GM12878 (cell line): ENCODE results near the gene ZSWIM6. TPM values are rescaled to one million over a fixed set of nuclear protein-coding genes. Genes with fewer than 3 reads are reported as not detected.

Experiments used
- ATAC-seq: fragments of 200-7000 bp; cut with Tn5 transposase; 3 replicates; pipeline ENCODE4 v1.9.1; 2020; ENCODE audit warnings: mild to moderate bottlenecking, moderate library complexity
- BruUV-seq: library from RNA; stranded (reverse); fragments of 400-500 nt; replicated peaks from 2 replicates; lab custom pipeline; 2021; lab: Mats Ljungman, UMichigan
- CTCF ChIA-PET: fragments of 300-600 bp; sonication (Branson Sonifier 250); formaldehyde crosslinking; extraction: SDS; loops from one replicate; lab custom pipeline; 2021; ENCODE audit warnings: inconsistent platforms; lab: Yijun Ruan, JAX
- POLR2A ChIA-PET: fragments of 350-600 bp; formaldehyde crosslinking; extraction: SDS; loops from one replicate; lab custom pipeline; 2021; ENCODE audit warnings: inconsistent platforms; lab: Charles Lee
- RAD21 ChIA-PET: fragments of 300-600 bp; sonication (Branson Sonifier 250); formaldehyde crosslinking; loops from one replicate; lab custom pipeline; 2023; ENCODE audit warnings: antibody characterized with exemption; ENCODE audit not compliant: unreplicated experiment; lab: Charles Lee
- SMC1A ChIA-PET: fragments of 300-600 bp; sonication (Branson Sonifier 250); formaldehyde crosslinking; loops from one replicate; lab custom pipeline; 2023; ENCODE audit not compliant: unreplicated experiment, uncharacterized antibody; lab: Charles Lee
- DNase-seq: peaks from one replicate; pipeline ENCODE4 v3.0.0-alpha.2; 2011; ENCODE audit warnings: low read depth, low spot score
- FAIRE-seq: peaks from 3 replicates; lab custom pipeline; 2011; peaks lifted over from hg19 to GRCh38; lab: Jason Lieb, UNC
- H2AFZ ChIP-seq: 2 replicates; pipeline ENCODE4 v1.6.0; 2011; ENCODE audit warnings: low read depth, low read length, control low read depth; ENCODE audit not compliant: control insufficient read depth
- H3K27ac ChIP-seq: 2 replicates; pipeline ENCODE4 v1.5.1; 2011; ENCODE audit warnings: control low read depth; ENCODE audit not compliant: control insufficient read depth, insufficient read depth
- H3K27me3 ChIP-seq, 2 experiments: replicated peaks in 1 of 2; 2 replicates each; pipeline versions ENCODE4 v1.6.0 to v1.6.1; 2011; ENCODE audit warnings: low read length in 1 of 2; ENCODE audit not compliant: control insufficient read depth in 2 of 2, insufficient read depth in 2 of 2
- H3K36me3 ChIP-seq, 2 experiments: 2 replicates each; pipeline ENCODE4 v1.5.1; 2011; ENCODE audit warnings: low read length in 1 of 2; ENCODE audit not compliant: control insufficient read depth in 2 of 2, insufficient read depth in 2 of 2
- H3K4me1 ChIP-seq: 2 replicates; pipeline ENCODE4 v1.6.1; 2011; ENCODE audit warnings: mild to moderate bottlenecking, low read length, moderate library complexity, mixed read lengths; ENCODE audit not compliant: control insufficient read depth, insufficient read depth
- H3K4me2 ChIP-seq: 2 replicates; pipeline ENCODE4 v1.6.0; 2011; ENCODE audit warnings: control low read depth; ENCODE audit not compliant: control insufficient read depth, insufficient read depth
- H3K4me3 ChIP-seq: fragments of 200-600 bp; sonication (generic); 2 replicates; pipeline ENCODE4 v1.5.1; 2016
- H3K79me2 ChIP-seq: 2 replicates; pipeline ENCODE4 v1.6.0; 2011; ENCODE audit warnings: low read length; ENCODE audit not compliant: control insufficient read depth, insufficient read depth
- H3K9ac ChIP-seq: 2 replicates; pipeline ENCODE4 v1.8.0; 2011; ENCODE audit warnings: low read length, control low read depth, mixed read lengths; ENCODE audit not compliant: control insufficient read depth, insufficient read depth
- H3K9me3 ChIP-seq: replicated peaks from 3 replicates; pipeline ENCODE4 v1.5.1; 2011; ENCODE audit warnings: mild to moderate bottlenecking, low read length; ENCODE audit not compliant: control insufficient read depth, insufficient read depth
- H4K20me1 ChIP-seq: 2 replicates; pipeline ENCODE4 v1.6.0; 2011; ENCODE audit not compliant: control insufficient read depth, insufficient read depth
- ASH2L ChIP-seq: fragments of 300-600, 200-600 bp; sonication (generic); IDR thresholded peaks from 2 replicates; pipeline ENCODE4 v1.6.1; 2017; ENCODE audit warnings: low read depth, mild to moderate bottlenecking, borderline replicate concordance
- BACH1 ChIP-seq: fragments of 450-650 bp; IDR thresholded peaks from 2 replicates; pipeline ENCODE4 v1.6.1; 2017; ENCODE audit warnings: mild to moderate bottlenecking, borderline replicate concordance
- EP300 ChIP-seq, 2 experiments: fragments of 150-350 bp in 1 of 2; IDR thresholded peaks; 2 replicates each; pipeline ENCODE4 v1.6.1; 2011 to 2012; ENCODE audit warnings: low read depth in 2 of 2, low read length in 2 of 2, borderline replicate concordance in 1 of 2, improper control_type of control experiment in 1 of 2, inconsistent platforms in 1 of 2; ENCODE audit not compliant: control insufficient read depth in 1 of 2
- IRF4 ChIP-seq: IDR thresholded peaks from 2 replicates; pipeline ENCODE4 v1.6.1; 2011; ENCODE audit warnings: low read depth, low read length
- NR2C1 ChIP-seq: fragments of 450-650 bp; IDR thresholded peaks from 2 replicates; pipeline ENCODE4 v1.6.1; 2017; ENCODE audit warnings: antibody characterized with exemption, mild to moderate bottlenecking, moderate library complexity
- PML ChIP-seq: IDR thresholded peaks from 2 replicates; pipeline ENCODE4 v1.6.1; 2012; ENCODE audit warnings: low read length, inconsistent platforms
- RUNX3 ChIP-seq: IDR thresholded peaks from 2 replicates; pipeline ENCODE4 v1.6.1; 2012; ENCODE audit warnings: low read length, inconsistent platforms
- ZBED1 ChIP-seq: IDR thresholded peaks from 2 replicates; pipeline ENCODE4 v1.6.1; 2016; ENCODE audit warnings: borderline replicate concordance
- ZSCAN29 ChIP-seq: fragments of 450-650 bp; IDR thresholded peaks from 2 replicates; pipeline ENCODE4 v1.6.1; 2017; ENCODE audit warnings: mild to moderate bottlenecking, moderate library complexity
- WGBS: methylation state at CpG from one replicate; pipeline ENCODE4 v1.1.6; 2016; ENCODE audit warnings: low lambda C conversion rate; ENCODE audit not compliant: insufficient replicate concordance, insufficient coverage; ENCODE audit errors: missing lambda C conversion rate; 5-methylcytosine and 5-hydroxymethylcytosine counted together
- in situ Hi-C: fragments of 300-500 bp; cut with MboI; formaldehyde crosslinking; loops from 9 replicates; pipeline ENCODE4 v1.14.3; 2018; ENCODE audit warnings: mixed read lengths
- intact Hi-C: fragments of 100-400 bp; cut with micrococcal nuclease; formaldehyde crosslinking; loops from one replicate; pipeline ENCODE4 v1.14.2; 2022; ENCODE audit not compliant: unreplicated experiment
- polyA plus RNA-seq, 11 experiments: library from polyadenylated mRNA; depleted of rRNA in 4 of 11; unstranded in 6 of 11; stranded (reverse) in 5 of 11; fragments of >200 nt; fragmentation: Nextera tagmentation in 4 of 11; fragmentation: Illumina TruSeq in 1 of 11; extraction: Ambion mirVana in 4 of 11; extraction: Trizol in 1 of 11; gene quantifications; 1 replicate in 1 of 11; 2 replicates in 10 of 11; pipeline versions ENCODE4 v1.2.1 to v1.2.3, GENCODE V29; 2011 to 2016; ENCODE audit warnings: inconsistent platforms in 2 of 11, missing spikeins in 2 of 11, low read depth in 1 of 11
- total RNA-seq, 4 experiments: library from RNA; depleted of rRNA in 3 of 4; stranded (reverse); fragments of >200 nt in 3 of 4; fragmentation: Illumina TruSeq in 1 of 4; extraction: Trizol in 1 of 4; gene quantifications; 2 replicates each; pipeline versions ENCODE4 v1.2.1 to v1.2.3, GENCODE V29; 2013 to 2021
- TF ChIP-seq, protein P1 (sequence below): IDR thresholded peaks from 2 replicates; pipeline ENCODE4 v1.6.1; 2012; ENCODE audit warnings: low read depth, low read length, improper control_type of control experiment
- TF ChIP-seq, protein P2 (sequence below): IDR thresholded peaks from 2 replicates; pipeline ENCODE4 v1.6.1; 2012; ENCODE audit warnings: improper control_type of control experiment, low read depth, low read length; ENCODE audit not compliant: insufficient replicate concordance

Gene ZSWIM6
- total and polyA plus RNA-seq, 10 of the 15 experiments (the other 5 are each of a cell fraction or from before 2014, with no cell fraction given) = 0.53 to 6.2 (median 3.4) TPM

- H3K4me3 ChIP-seq = no peak overlapping the region
- WGBS = 40% methylated on average over 4 of the region's 4 CpGs
- in situ Hi-C loops (no loop called here), intact Hi-C loops (no loop called here)
- POLR2A ChIA-PET = no interaction called here
- no peaks in the 10 kb centered on the region for H3K27me3 ChIP-seq
- SMC1A ChIA-PET = interaction anchor here (1.2 kb wide), 1 partner anchor 10 kb away, joined by 5 read pairs; no protein-coding TSS in a partner anchor
- H3K27ac ChIP-seq = no peak overlapping the region
- RAD21 ChIA-PET = no interaction called here
- H3K79me2 ChIP-seq = no peaks in the 10 kb centered on the region
- H3K36me3 ChIP-seq = no peaks in the 10 kb centered on the region
- TF ChIP-seq BACH1 = no peak
- TF ChIP-seq, protein P1, sequence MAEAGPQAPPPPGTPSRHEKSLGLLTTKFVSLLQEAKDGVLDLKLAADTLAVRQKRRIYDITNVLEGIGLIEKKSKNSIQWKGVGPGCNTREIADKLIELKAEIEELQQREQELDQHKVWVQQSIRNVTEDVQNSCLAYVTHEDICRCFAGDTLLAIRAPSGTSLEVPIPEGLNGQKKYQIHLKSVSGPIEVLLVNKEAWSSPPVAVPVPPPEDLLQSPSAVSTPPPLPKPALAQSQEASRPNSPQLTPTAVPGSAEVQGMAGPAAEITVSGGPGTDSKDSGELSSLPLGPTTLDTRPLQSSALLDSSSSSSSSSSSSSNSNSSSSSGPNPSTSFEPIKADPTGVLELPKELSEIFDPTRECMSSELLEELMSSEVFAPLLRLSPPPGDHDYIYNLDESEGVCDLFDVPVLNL = no peak
- TF ChIP-seq ASH2L = no peak
- TF ChIP-seq, protein P2, sequence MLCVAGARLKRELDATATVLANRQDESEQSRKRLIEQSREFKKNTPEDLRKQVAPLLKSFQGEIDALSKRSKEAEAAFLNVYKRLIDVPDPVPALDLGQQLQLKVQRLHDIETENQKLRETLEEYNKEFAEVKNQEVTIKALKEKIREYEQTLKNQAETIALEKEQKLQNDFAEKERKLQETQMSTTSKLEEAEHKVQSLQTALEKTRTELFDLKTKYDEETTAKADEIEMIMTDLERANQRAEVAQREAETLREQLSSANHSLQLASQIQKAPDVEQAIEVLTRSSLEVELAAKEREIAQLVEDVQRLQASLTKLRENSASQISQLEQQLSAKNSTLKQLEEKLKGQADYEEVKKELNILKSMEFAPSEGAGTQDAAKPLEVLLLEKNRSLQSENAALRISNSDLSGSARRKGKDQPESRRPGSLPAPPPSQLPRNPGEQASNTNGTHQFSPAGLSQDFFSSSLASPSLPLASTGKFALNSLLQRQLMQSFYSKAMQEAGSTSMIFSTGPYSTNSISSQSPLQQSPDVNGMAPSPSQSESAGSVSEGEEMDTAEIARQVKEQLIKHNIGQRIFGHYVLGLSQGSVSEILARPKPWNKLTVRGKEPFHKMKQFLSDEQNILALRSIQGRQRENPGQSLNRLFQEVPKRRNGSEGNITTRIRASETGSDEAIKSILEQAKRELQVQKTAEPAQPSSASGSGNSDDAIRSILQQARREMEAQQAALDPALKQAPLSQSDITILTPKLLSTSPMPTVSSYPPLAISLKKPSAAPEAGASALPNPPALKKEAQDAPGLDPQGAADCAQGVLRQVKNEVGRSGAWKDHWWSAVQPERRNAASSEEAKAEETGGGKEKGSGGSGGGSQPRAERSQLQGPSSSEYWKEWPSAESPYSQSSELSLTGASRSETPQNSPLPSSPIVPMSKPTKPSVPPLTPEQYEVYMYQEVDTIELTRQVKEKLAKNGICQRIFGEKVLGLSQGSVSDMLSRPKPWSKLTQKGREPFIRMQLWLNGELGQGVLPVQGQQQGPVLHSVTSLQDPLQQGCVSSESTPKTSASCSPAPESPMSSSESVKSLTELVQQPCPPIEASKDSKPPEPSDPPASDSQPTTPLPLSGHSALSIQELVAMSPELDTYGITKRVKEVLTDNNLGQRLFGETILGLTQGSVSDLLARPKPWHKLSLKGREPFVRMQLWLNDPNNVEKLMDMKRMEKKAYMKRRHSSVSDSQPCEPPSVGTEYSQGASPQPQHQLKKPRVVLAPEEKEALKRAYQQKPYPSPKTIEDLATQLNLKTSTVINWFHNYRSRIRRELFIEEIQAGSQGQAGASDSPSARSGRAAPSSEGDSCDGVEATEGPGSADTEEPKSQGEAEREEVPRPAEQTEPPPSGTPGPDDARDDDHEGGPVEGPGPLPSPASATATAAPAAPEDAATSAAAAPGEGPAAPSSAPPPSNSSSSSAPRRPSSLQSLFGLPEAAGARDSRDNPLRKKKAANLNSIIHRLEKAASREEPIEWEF = no peak
- TF ChIP-seq PML = no peak
- no peak for TF ChIP-seq EP300 (IDR thresholded peaks at IDR 0.05; ENCODE audit: borderline replicate concordance in 1 of 2, control insufficient read depth in 1 of 2, low read depth in 2 of 2, low read length in 2 of 2)
- TF ChIP-seq ZSCAN29 = no peak
- TF ChIP-seq IRF4 = no peak
- TF ChIP-seq NR2C1 = no peak
- no peak for TF ChIP-seq ZBED1
- no peak for TF ChIP-seq RUNX3
- BruUV-seq = no TSS peak
- H3K4me2 ChIP-seq = no peak overlapping the region
- CTCF ChIA-PET = no interaction called here
- ATAC-seq (no peak), FAIRE-seq (no peak), DNase-seq (no peak)
- H4K20me1 ChIP-seq = no peaks in the 10 kb centered on the region
- H3K9ac ChIP-seq = no peak overlapping the region
- H3K9me3 ChIP-seq = no peaks in the 10 kb centered on the region; the same call in 2 of the 3 replicates
- H2AFZ ChIP-seq = no peak overlapping the region
- H3K4me1 ChIP-seq = no peaks in the 10 kb centered on the region
Observed at GRCh38 chr5:61441742-61442141, 109.7 kb downstream of the ZSWIM6 start.
